DLD1 (cell line): ENCODE data around the gene TBC1D14.

Source experiments
- in situ Hi-C: cut with HindIII; loops from 2 replicates; pipeline ENCODE4 v1.10.0; 2017; ENCODE audit warnings: low sequenced_read_pairs

Gene TBC1D14

DNA sequence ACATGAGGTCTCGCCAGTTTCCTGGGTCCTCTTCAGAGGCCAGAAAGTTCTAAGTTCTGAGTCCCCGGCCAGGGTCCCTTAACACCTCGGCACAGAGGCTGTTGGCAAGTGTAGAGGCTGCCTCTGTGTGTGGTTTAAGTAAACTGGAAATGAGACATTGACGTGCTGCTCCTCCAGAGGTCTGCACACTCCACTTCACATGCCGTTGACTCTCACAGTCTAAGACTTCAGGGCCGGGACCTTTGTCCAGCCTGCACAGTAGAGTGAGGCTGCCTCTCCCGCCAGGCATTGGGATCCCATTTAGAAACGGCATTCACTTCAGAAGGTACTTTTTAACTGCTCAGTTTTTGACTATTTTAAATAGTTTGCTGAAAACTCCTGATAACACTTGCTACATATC is 123.0 kb downstream of the TBC1D14 start:
- in situ Hi-C loops, result no loop called here

DNA sequence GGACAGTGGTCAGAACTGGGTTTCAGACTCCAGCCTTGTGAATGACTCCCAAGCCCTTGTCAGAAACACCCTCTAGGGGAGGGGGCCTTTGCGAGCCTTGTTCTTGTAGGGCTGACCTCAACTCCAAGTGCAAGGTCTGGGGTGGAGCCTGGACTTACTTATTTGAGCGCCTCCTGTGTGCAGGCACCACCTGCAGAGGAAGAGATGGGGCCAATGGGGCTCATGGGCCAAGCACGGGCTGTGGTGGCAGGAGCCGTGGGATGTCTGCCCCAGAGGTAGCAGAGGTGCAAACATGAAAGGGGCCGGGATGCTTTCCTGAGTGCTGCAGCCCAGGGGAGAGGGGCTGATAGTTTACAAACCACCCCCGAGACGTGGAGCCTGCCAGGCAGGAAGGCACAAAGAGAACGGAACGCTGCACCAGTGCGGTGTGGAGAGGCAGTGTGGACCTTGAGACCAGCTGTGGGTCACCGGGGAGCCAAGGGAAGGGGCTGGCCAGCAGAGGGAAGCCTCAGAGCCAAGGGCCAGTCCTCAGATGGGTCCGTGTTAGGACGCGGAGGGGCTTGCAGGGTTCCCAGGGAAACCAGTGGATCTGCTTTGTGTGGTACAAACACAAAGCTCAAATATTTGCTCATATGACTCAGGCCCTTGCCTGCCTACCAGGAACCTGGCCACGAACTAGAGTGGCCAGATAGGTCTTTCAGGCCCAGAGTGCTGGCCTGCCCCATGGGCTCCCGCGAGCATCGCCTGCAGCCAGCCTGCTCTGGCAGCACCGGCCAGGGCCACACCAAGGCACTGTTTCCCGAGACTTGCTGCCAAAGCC is 124.8 kb downstream of the TBC1D14 start:
- in situ Hi-C loops, result loop anchor here (5.0 kb wide), 1 partner anchor 67 kb away; no protein-coding TSS in a partner anchor

GRCh38 chr4:7037425-7037824 is 127.8 kb downstream of the TBC1D14 start:
- in situ Hi-C loops, result loop anchor here (5.0 kb wide), 1 partner anchor 70 kb away; no protein-coding TSS in a partner anchor

GRCh38 chr4:7040765-7041164 is 131.1 kb downstream of the TBC1D14 start:
- in situ Hi-C loops, result no loop called here

DNA sequence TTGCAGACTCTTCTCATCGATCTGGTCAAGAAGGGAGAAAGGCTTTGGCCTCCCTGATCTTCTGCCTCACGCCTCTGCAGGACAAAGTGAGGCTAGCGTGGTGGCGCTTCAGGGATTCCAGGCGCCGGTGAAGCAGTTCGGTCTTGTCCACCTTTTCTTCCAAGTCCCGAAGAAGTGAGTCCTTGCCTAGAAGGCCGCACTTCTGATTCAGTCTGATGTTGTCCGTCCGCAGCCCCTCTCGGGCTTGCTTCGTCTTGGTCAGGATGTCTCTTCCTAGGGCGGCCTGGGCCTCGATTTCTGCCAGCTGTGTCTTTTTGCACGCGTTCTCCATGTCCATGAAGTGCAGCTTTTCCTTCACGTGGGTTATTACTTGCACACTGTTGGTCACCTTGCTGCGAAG is 131.6 kb downstream of the TBC1D14 start:
- in situ Hi-C loops, result no loop called here

GRCh38 chr4:7041801-7042502 is 132.3 kb downstream of the TBC1D14 start:
- in situ Hi-C loops, result no loop called here

DNA sequence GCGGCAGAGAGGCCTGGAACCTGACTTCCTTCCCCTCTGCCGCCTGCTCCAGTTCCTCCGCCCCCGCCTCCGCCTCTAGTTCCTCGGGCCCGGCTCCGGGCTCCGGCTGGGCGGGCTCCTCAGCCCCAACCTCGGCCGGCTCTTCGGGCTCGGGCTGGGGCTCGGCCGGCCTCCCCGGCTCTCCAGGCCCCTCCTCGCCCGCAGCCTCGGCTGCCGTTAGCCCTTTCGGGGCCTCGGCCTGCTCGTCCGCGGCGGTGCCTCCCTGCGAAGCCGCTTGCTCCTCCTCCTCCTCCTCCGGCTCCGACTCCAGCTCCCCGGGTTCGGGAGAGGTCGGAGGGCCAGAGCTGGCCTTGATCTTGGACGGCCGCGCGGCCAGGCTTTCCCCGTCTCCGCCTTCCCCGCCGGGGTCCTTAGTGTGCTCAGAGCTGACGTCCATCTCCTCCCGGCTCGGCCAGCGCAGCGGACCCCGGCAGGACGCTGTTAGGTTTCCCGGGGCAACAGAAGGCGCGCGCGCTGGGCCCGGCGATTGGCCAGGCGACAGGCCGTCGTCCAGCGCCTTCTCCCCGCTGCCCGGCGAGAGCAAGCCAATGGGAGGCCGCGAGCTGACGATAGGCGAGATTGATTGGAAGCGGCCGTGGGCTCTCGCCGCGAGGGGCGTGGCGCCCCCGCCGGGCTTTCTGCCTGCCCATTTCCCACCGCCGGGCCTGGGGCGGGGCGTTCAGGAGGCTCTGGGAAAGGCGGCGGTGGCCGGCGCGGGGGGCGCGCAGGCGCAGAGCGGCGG is 133.1 kb downstream of the TBC1D14 start:
- in situ Hi-C loops, result no loop called here

DNA sequence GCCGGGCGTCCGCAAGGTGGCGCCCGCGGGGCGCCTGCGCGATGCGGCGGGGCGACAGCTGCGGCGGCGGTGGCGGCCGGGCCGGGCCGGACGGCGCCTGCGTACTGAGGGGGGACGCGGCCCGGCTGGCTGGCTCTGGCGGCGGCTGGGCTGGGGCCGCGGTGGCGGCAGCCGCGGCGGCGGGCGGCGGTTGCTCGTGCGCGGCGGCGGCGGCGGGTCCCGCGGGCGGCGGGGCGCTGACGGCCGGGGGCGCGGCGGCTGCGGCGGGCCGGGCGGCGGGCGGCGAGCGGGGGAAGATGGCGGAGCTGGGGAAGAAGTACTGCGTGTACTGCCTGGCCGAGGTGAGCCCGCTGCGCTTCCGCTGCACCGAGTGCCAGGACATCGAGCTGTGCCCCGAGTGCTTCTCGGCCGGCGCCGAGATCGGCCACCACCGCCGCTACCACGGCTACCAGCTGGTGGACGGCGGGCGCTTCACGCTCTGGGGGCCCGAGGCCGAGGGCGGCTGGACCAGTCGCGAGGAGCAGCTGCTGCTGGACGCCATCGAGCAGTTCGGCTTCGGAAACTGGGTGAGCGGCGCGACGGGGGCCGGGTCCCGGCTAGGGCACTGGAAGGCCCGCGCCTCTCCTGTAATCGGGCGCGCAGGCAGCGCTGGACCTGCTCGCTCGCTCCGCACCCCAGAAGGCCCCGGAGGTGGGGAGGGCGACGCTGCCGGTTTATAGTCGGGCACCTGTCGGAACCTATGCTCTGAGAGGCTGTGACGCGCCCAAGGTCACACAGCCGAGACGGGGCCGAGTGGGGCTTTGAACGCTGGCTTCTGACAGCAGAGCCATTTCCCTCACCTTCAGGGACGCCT is 133.9 kb downstream of the TBC1D14 start, which contains the start of gene TADA2B:
Gene TADA2B (plus strand): TSS at position 89 of the 853 bp plus-strand sequence. CDS start 208 bp downstream, at position 297.
- in situ Hi-C loops, result no loop called here

DNA sequence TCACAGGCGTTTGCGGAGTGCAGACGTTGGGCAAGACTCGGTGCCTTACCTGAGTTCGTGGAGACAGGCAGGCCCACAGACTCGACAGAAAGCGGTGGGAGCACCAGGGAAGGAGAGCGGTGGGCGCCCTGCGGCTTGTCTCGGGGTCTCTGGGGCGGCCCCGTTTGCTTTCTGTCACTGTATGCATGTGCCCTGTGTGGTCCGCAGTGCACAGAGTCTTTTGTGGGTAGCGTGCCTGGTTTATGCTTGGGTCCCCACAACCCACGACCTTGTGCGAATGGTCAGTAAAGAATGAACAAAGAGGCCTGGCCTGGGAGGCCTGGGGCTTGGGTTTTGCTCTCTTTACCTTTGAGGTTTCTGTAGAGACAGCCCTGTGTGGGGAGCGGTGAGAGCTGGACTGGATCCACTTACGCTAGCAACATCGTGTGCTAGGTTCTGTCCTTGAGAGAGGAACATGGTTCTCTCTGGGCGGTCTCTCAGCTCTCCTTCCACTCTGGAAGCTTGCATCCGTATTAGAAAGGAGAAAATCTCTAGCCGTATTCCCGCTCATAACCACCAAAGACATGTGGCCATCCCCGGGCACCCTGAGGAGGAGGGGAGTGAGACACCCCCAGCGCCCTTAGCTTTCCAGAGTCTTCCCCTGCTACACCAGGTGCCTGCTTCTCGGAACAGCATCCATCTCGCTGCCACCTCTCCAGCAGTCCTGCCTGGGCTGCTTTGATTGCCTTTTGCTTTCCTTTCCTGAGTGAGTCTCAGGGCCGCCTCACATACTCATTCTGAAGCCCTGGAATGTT is 134.7 kb downstream of the TBC1D14 start:
- in situ Hi-C loops, result no loop called here

DNA sequence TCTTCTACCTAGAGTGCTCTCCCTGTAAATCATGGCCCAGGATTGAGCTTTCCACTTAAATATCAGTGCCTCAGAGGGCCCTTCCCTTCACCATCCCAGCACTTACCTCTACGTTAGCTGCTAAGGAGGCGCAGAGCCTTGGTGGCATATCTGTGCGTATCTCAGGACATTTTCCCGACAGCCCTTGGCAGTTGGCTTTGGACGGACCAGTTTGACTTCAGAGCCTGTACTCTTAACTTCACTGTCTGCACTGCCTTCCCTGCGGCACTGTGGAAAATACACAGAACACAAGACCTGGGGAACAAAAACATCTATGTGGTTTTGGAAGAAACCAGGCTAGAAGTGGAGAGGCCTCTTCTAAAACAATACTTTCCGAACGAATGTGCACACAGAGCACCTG is 135.9 kb downstream of the TBC1D14 start:
- in situ Hi-C loops, result no loop called here

DNA sequence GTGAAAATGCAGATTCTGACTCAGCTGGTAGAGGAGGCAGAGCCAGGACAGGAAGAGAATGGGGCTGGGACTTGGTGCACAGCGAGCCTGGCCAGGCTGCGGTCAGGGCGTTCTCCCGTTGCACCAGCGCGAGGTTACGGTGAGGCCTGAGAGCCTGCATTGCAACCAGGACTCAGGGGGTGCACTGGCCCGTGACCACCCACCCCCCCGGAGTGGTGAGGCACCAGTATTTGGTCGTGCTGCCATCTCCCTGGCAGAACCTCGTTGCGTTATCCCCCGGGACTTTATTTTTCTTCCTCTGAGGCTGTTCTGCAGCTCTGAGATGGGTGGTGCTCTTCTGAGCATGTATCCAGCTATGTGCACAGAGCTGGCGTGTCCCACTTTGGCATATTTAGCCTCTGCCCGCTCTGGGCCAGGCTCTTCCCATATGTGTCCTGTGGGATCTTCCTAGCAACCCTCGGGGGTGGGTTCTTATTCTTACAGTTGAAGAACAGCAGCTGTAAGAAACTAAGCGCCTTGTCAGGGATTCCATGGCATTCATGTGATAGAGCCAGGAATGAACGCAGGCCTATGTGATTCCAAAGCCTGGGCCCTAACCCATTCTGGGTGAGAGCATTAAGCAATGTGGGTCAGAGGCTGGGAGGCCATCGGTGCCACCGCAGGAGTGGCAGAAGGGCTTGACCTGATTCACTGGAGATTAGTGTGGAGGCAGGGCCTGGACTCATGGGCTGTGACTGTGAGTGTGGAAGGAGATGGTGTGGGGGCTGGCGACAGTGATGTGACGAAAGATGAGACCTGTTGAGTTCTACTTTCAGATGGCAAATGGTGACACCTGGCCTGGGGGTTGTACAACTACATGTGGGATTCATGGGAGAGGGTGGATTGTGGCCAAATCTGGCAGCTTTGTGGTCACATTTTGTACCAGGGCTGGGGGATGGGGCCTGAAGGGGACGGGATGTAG is 136.6 kb downstream of the TBC1D14 start:
- in situ Hi-C loops, result no loop called here

- in situ Hi-C loops, result no loop called here
These were observed 137.3 kb downstream of the TBC1D14 start for GRCh38 chr4:7046971-7047370.

- in situ Hi-C loops, result no loop called here
These were observed 139.0 kb downstream of the TBC1D14 start for GRCh38 chr4:7048642-7049041.

DNA sequence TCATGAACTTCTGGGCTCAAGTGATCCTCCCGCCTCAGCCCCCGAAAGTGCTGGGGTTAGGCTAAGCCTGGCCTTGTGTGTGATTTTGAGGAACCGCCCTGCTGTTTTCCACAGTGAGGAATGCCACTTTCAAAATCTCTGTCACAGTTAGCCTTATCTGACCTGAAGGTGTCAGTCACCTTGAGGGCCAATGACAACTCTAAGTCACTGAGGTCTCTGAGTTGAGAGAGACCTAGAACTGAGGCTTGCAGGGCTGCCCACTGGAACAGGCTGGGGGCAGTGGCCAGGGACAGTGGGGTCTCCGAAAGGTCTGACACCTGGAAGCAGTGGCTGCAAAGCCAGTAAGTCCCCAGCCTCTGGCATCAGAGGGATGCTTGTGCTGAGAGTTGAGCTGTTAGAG is 139.7 kb downstream of the TBC1D14 start:
- in situ Hi-C loops, result no loop called here

- in situ Hi-C loops, result no loop called here
These were observed 140.1 kb downstream of the TBC1D14 start for GRCh38 chr4:7049739-7050138.

- in situ Hi-C loops, result no loop called here
These were observed 141.0 kb downstream of the TBC1D14 start for GRCh38 chr4:7050481-7051143.

GRCh38 chr4:7051144-7051495 is 141.5 kb downstream of the TBC1D14 start:
- in situ Hi-C loops, result no loop called here

DNA sequence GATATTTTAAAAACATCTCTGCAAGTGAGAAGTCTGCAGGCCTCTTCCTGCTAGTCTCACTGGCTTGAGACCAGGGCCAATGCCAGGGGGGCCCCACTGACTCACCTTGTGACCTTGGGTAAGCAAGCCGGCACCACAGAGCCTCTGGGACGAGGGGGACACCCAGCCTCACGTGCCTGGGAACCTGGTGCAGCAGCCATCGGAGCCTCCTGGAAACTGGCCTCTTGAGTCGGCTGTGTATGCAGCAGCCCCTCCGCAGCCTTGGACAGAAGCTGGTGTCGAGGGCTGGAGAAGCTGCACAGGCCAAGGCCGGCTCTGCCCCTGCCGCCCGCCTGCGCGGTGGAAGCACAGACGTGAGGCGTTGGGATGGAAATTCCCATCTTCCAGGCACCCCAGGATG is 142.3 kb downstream of the TBC1D14 start:
- in situ Hi-C loops, result no loop called here
